Thyroid gland (tissue), 4 donors: Measurements from ENCODE around the gene IL17RC. TPM values are rescaled to one million over a fixed set of nuclear protein-coding genes. Genes with fewer than 3 reads are reported as not detected.
A peak's percentile ranks its signal among the peaks of the same experiment; 100 is the strongest.

ENCODE experiments used
- DNase-seq, 2 donors: peaks; one replicate each; pipeline ENCODE4 v3.0.0-alpha.2; 2019
- H3K27ac ChIP-seq, 3 donors: fragments of 200-600 bp; sonication (generic); 1 replicate in 2 of 3; 2 replicates in 1 of 3; pipeline ENCODE4 v1.5.1; 2016 to 2019; ENCODE audit warnings: mild to moderate bottlenecking in 1 of 3, moderate library complexity in 1 of 3
- H3K27me3 ChIP-seq: fragments of 200-600 bp; sonication (generic); one replicate; pipeline ENCODE4 v1.5.1; 2019
- H3K36me3 ChIP-seq, 2 donors: fragments of 200-600 bp; sonication (generic); one replicate each; pipeline ENCODE4 v1.5.1; 2016 to 2019
- H3K4me1 ChIP-seq, 2 donors: fragments of 200-600 bp; sonication (generic); one replicate each; pipeline ENCODE4 v1.5.1; 2017 to 2019
- H3K4me3 ChIP-seq, 3 donors: fragments of 200-600 bp; sonication (generic); replicated peaks in 1 of 3; 1 replicate in 2 of 3; 2 replicates in 1 of 3; pipeline ENCODE4 v1.5.1; 2016; ENCODE audit warnings: mild to moderate bottlenecking in 1 of 3
- H3K9me3 ChIP-seq: fragments of 200-600 bp; sonication (generic); one replicate; pipeline ENCODE4 v1.5.1; 2017
- POLR2A ChIP-seq, 2 donors: fragments of 450-650 bp; IDR thresholded peaks; one replicate each; pipeline ENCODE4 v1.6.1; 2017; ENCODE audit warnings: antibody characterized with exemption in 2 of 2, mild to moderate bottlenecking in 2 of 2, moderate library complexity in 1 of 2
- WGBS, 2 donors: methylation state at CpG; one replicate each; pipeline ENCODE4 v1.1.5; 2017; 5-methylcytosine and 5-hydroxymethylcytosine counted together
- intact Hi-C: fragments of 100-400 bp; cut with DNase I; formaldehyde crosslinking; loops from one replicate; pipeline ENCODE4 v1.15.1; 2023
- total RNA-seq, 4 donors: library from RNA; depleted of rRNA; stranded (reverse); fragments of >200 nt; gene quantifications; one replicate each; pipeline ENCODE4 v1.2.3, GENCODE V29; 2016
- TF ChIP-seq, protein P1 (sequence below), 6 experiments: fragments of 200-600 bp in 3 of 6; fragments of 450-650 bp in 3 of 6; sonication (generic) in 3 of 6; IDR thresholded peaks; one replicate each; pipeline ENCODE4 v1.5.1; 2016 to 2019; ENCODE audit warnings: antibody characterized with exemption in 6 of 6, mild to moderate bottlenecking in 2 of 6, inconsistent platforms in 1 of 6, moderate library complexity in 1 of 6

IL17RC gene
- total RNA-seq, 4 donors from 2014 or later = 64.2 to 70.2 (median 68.0) TPM

DNA sequence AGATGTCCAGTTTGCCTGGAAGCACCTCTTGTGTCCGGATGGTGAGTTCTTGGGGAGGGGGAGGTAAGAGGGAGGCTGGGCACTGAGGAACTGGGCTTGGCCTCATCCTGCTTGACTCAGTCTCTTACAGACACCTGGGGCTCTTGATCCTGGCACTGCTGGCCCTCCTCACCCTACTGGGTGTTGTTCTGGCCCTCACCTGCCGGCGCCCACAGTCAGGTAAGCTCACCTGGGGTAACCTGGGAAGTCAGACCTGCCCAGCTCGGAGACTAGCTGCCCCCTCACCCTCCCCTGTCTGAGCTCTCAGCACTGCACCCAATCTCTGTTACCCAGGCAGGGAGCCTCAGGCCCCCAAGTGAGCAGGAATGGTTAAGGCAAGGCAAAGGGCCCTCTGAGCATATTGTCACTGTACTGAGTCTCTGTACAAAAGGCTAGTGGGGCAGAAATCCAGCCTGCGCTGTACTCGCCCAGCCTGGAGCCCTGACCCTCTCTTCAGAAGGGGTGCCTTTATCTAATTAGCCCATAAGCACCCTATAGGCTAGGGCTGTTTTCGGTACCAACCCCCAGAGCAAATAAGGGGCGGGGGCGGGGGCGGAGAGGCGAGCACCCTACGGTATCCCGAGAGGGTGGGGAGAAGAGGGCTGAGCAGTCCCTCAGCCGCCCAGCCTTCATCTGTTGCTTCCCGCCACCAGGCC lies 2.2 kb upstream of the IL17RC start:
- Histone ChIP-seq H3K4me3 (peak overlapping the region in 1 of 3 donors; percentile 46), H3K36me3 (no peaks in the 10 kb centered on the region), H3K27ac (peak overlapping the region in 2 of 3 donors; percentile 71 to 74), H3K4me1 (peaks cover 29 to 33% of the 10 kb centered on the region in 2 donors), H3K9me3 (no peaks in the 10 kb centered on the region), H3K27me3 (no peaks in the 10 kb centered on the region)
- no peak for DNase-seq
- intact Hi-C loops = no loop called here
- 47 to 94% methylated on average over 5 to 8 of the region's 15 CpGs for WGBS, 2 donors
- TF ChIP-seq, protein P1, sequence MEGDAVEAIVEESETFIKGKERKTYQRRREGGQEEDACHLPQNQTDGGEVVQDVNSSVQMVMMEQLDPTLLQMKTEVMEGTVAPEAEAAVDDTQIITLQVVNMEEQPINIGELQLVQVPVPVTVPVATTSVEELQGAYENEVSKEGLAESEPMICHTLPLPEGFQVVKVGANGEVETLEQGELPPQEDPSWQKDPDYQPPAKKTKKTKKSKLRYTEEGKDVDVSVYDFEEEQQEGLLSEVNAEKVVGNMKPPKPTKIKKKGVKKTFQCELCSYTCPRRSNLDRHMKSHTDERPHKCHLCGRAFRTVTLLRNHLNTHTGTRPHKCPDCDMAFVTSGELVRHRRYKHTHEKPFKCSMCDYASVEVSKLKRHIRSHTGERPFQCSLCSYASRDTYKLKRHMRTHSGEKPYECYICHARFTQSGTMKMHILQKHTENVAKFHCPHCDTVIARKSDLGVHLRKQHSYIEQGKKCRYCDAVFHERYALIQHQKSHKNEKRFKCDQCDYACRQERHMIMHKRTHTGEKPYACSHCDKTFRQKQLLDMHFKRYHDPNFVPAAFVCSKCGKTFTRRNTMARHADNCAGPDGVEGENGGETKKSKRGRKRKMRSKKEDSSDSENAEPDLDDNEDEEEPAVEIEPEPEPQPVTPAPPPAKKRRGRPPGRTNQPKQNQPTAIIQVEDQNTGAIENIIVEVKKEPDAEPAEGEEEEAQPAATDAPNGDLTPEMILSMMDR (IDR thresholded peaks at IDR 0.05) = no peak
- TF ChIP-seq POLR2A (IDR thresholded peaks at IDR 0.05) = no peak

DNA sequence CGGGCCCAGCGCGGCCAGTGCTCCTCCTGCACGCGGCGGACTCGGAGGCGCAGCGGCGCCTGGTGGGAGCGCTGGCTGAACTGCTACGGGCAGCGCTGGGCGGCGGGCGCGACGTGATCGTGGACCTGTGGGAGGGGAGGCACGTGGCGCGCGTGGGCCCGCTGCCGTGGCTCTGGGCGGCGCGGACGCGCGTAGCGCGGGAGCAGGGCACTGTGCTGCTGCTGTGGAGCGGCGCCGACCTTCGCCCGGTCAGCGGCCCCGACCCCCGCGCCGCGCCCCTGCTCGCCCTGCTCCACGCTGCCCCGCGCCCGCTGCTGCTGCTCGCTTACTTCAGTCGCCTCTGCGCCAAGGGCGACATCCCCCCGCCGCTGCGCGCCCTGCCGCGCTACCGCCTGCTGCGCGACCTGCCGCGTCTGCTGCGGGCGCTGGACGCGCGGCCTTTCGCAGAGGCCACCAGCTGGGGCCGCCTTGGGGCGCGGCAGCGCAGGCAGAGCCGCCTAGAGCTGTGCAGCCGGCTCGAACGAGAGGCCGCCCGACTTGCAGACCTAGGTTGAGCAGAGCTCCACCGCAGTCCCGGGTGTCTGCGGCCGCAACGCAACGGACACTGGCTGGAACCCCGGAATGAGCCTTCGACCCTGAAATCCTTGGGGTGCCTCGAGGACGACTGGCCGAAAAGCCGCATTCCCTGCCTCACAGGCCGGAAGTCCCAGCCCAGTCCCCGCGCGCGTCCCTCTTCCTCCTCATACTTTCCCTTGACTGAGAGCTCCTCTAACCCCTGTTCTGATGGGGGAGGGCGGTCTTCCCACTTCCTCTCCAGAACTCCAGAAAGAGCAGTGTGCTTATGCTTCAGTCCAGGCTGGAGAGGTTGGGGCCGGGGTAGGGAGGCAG lies 1.4 kb upstream of the IL17RC start:
- H3K27ac ChIP-seq = peak overlapping the region; percentile 15 to 74 (median 71)
- H3K4me1 ChIP-seq = peaks cover 29 to 33% of the 10 kb centered on the region in 2 donors
- no peaks in the 10 kb centered on the region for H3K9me3 ChIP-seq
- 2 to 20% methylated on average over 1 to 25 of the region's 99 CpGs for WGBS, 2 donors
- DNase-seq = peak; percentile 64 to 71
- H3K4me3 ChIP-seq = peak overlapping the region; percentile 10 to 46 (median 25)
- H3K27me3 ChIP-seq = no peaks in the 10 kb centered on the region
- no peaks in the 10 kb centered on the region for H3K36me3 ChIP-seq
- TF ChIP-seq POLR2A (IDR thresholded peaks at IDR 0.05) = peak in 1 of 2 donors; percentile 39
- TF ChIP-seq, protein P1 (IDR thresholded peaks at IDR 0.05) = peak in 3 of 6 experiments; percentile 14 to 44 (median 20)
- intact Hi-C loops = no loop called here

DNA sequence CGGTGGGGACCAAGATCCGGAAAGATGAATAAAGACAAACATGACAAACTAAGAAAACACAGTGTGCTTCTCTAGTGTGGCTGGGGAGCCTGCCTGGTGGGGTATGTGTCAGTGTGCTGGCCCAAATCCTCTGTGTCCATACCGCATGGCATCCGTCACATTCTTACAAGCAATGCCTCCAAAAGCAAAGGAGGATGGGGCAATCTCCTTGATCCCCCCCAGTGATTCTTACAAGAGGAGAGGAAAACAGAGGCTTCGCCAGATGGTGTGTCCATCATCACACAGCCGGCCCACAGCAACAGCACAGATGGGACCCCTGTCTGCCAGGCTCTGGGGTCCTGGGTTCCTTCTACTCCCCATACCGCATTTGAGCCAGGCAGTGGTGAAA lies 558 bp upstream of the IL17RC start:
- H3K36me3 ChIP-seq = no peaks in the 10 kb centered on the region
- H3K4me3 ChIP-seq = peak overlapping the region in 2 of 3 donors; percentile 26 to 46
- peak overlapping the region; percentile 69 to 74 (median 71) for H3K27ac ChIP-seq
- no peaks in the 10 kb centered on the region for H3K9me3 ChIP-seq
- H3K27me3 ChIP-seq = no peaks in the 10 kb centered on the region
- intact Hi-C loops = no loop called here
- WGBS, 2 donors = 45 to 59% methylated on average over 5 to 7 of the region's 7 CpGs
- H3K4me1 ChIP-seq = peaks cover 29 to 33% of the 10 kb centered on the region in 2 donors
- DNase-seq = peak in 1 of 2 donors; percentile 22
- TF ChIP-seq, protein P1 (IDR thresholded peaks at IDR 0.05) = no peak
- no peak for TF ChIP-seq POLR2A (IDR thresholded peaks at IDR 0.05)

DNA sequence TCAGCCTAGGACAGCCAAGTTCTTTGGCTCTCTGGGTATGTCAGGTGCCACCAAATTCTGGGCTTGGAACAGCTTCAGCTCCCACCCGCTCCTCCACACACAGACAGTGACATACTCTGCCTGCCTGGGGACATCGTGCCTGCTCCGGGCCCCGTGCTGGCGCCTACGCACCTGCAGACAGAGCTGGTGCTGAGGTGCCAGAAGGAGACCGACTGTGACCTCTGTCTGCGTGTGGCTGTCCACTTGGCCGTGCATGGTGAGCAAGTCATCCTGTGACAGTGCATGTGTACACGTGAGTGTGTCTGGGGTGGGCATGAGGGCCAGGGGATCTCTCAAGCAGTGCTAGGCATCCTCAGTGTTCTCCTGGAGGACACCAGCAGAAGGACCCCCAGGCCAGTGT lies 922 bp downstream of the IL17RC start:
- DNase-seq = peak; percentile 59 to 64
- WGBS, 2 donors = no CpG with 5 or more reads among the region's 10 CpGs
- Histone ChIP-seq H3K4me3 (peak overlapping the region in 1 of 3 donors; percentile 45), H3K4me1 (peaks cover 29 to 33% of the 10 kb centered on the region in 2 donors), H3K9me3 (no peaks in the 10 kb centered on the region), H3K36me3 (no peaks in the 10 kb centered on the region), H3K27ac (peak overlapping the region in 2 of 3 donors; percentile 71 to 74), H3K27me3 (no peaks in the 10 kb centered on the region)
- TF ChIP-seq POLR2A (IDR thresholded peaks at IDR 0.05) = no peak
- TF ChIP-seq, protein P1 (IDR thresholded peaks at IDR 0.05) = no peak
- intact Hi-C loops = no loop called here
